ENCODE data around the gene MAP3K2.

Gene MAP3K2

GRCh38 chr2:127424598-127425520 lies 37.1 kb upstream of the MAP3K2 start:
- Mint-ChIP-seq H3K27me3 (peaks cover 2% of the 10 kb centered on the region), H3K9me3 (no peaks in the 10 kb centered on the region), H3K4me3 (no peak overlapping the region), H3K27ac (no peak overlapping the region), H3K4me1 (peaks cover 12% of the 10 kb centered on the region), H3K36me3 (no peaks in the 10 kb centered on the region)
- DNase-seq (ENCODE audit: low spot score in 2 of 2): no peak
- no peak for ATAC-seq (ENCODE audit: low read depth)

- peak overlapping the region; percentile 55 for H3K4me3 Mint-ChIP-seq
- ATAC-seq (ENCODE audit: low read depth): peak; percentile 35
- peaks cover 2% of the 10 kb centered on the region for H3K27me3 Mint-ChIP-seq
- no peak overlapping the region for H3K27ac Mint-ChIP-seq
- peaks cover 12% of the 10 kb centered on the region for H3K4me1 Mint-ChIP-seq
- no peaks in the 10 kb centered on the region for H3K9me3 Mint-ChIP-seq
- no peaks in the 10 kb centered on the region for H3K36me3 Mint-ChIP-seq
- no peak for DNase-seq (ENCODE audit: low spot score in 2 of 2)
These were observed 36.1 kb upstream of the MAP3K2 start for GRCh38 chr2:127423880-127424279.

GRCh38 chr2:127423478-127423843 lies 35.7 kb upstream of the MAP3K2 start:
- Mint-ChIP-seq H3K9me3 (no peaks in the 10 kb centered on the region), H3K27me3 (peaks cover 2% of the 10 kb centered on the region), H3K4me1 (peaks cover 12% of the 10 kb centered on the region), H3K27ac (no peak overlapping the region), H3K36me3 (no peaks in the 10 kb centered on the region), H3K4me3 (peak overlapping the region; percentile 55)
- DNase-seq (ENCODE audit: low spot score in 2 of 2): no peak
- ATAC-seq (ENCODE audit: low read depth): peak; percentile 50

- peaks cover 12% of the 10 kb centered on the region for H3K4me1 Mint-ChIP-seq
- ATAC-seq (ENCODE audit: low read depth) (peak; percentile 82), DNase-seq (ENCODE audit: low spot score in 2 of 2) (peak; percentile 31 to 52)
- no peak overlapping the region for H3K27ac Mint-ChIP-seq
- H3K36me3 Mint-ChIP-seq: no peaks in the 10 kb centered on the region
- H3K9me3 Mint-ChIP-seq: no peaks in the 10 kb centered on the region
- peak overlapping the region; percentile 77 for H3K4me3 Mint-ChIP-seq
- H3K27me3 Mint-ChIP-seq: peaks cover 2% of the 10 kb centered on the region
These were observed 35.0 kb upstream of the MAP3K2 start for GRCh38 chr2:127422559-127423477.

- DNase-seq (ENCODE audit: low spot score in 2 of 2): no peak
- Mint-ChIP-seq H3K9me3 (no peaks in the 10 kb centered on the region), H3K36me3 (no peaks in the 10 kb centered on the region), H3K27me3 (peaks cover 2% of the 10 kb centered on the region), H3K4me3 (peak overlapping the region; percentile 70), H3K27ac (no peak overlapping the region), H3K4me1 (peaks cover 15% of the 10 kb centered on the region)
- no peak for ATAC-seq (ENCODE audit: low read depth)
These were observed 34.2 kb upstream of the MAP3K2 start for GRCh38 chr2:127421871-127422558.

- DNase-seq (ENCODE audit: low spot score in 2 of 2) (no peak), ATAC-seq (ENCODE audit: low read depth) (no peak)
- Mint-ChIP-seq H3K9me3 (no peaks in the 10 kb centered on the region), H3K27me3 (peaks cover 2% of the 10 kb centered on the region), H3K4me3 (peak overlapping the region; percentile 18), H3K4me1 (peaks cover 22% of the 10 kb centered on the region), H3K36me3 (no peaks in the 10 kb centered on the region), H3K27ac (no peak overlapping the region)
These were observed 33.5 kb upstream of the MAP3K2 start for GRCh38 chr2:127421116-127421800.

GRCh38 chr2:127420039-127420864 lies 32.5 kb upstream of the MAP3K2 start:
- no peak overlapping the region for H3K27ac Mint-ChIP-seq
- no peaks in the 10 kb centered on the region for H3K36me3 Mint-ChIP-seq
- H3K4me1 Mint-ChIP-seq: peaks cover 27% of the 10 kb centered on the region
- DNase-seq (ENCODE audit: low spot score in 2 of 2): no peak
- H3K27me3 Mint-ChIP-seq: peaks cover 2% of the 10 kb centered on the region
- ATAC-seq (ENCODE audit: low read depth): no peak
- no peak overlapping the region for H3K4me3 Mint-ChIP-seq
- no peaks in the 10 kb centered on the region for H3K9me3 Mint-ChIP-seq

- DNase-seq (ENCODE audit: low spot score in 2 of 2): no peak
- Mint-ChIP-seq H3K9me3 (no peaks in the 10 kb centered on the region), H3K27me3 (peaks cover 2% of the 10 kb centered on the region), H3K4me3 (no peak overlapping the region), H3K4me1 (peaks cover 27% of the 10 kb centered on the region), H3K36me3 (no peaks in the 10 kb centered on the region), H3K27ac (no peak overlapping the region)
- no peak for ATAC-seq (ENCODE audit: low read depth)
These were observed 31.8 kb upstream of the MAP3K2 start for GRCh38 chr2:127419448-127420038.

- Mint-ChIP-seq H3K4me1 (peaks cover 27% of the 10 kb centered on the region), H3K4me3 (no peak overlapping the region), H3K36me3 (no peaks in the 10 kb centered on the region), H3K27ac (no peak overlapping the region), H3K9me3 (no peaks in the 10 kb centered on the region), H3K27me3 (peaks cover 2% of the 10 kb centered on the region)
- ATAC-seq (ENCODE audit: low read depth) (no peak), DNase-seq (ENCODE audit: low spot score in 2 of 2) (no peak)
These were observed 31.3 kb upstream of the MAP3K2 start for GRCh38 chr2:127419112-127419430.

- Mint-ChIP-seq H3K27me3 (peaks cover 2% of the 10 kb centered on the region), H3K4me3 (peak within 1 kb of the TSS; percentile 83), H3K36me3 (no peaks in the 10 kb centered on the region), H3K9me3 (no peaks in the 10 kb centered on the region), H3K27ac (no peak within 1 kb of the TSS), H3K4me1 (peaks cover 26% of the 10 kb centered on the region)
- no peak for DNase-seq (ENCODE audit: low spot score in 2 of 2)
- no peak for ATAC-seq (ENCODE audit: low read depth)
These were observed 30.7 kb upstream of the MAP3K2 start, which contains the start of gene PROC for GRCh38 chr2:127418300-127419111. TSS of gene PROC (plus strand) at chr2:127418427. CDS start at chr2:127419943, 1,516 bp downstream.

GRCh38 chr2:127417406-127417805 lies 29.6 kb upstream of the MAP3K2 start:
- Mint-ChIP-seq H3K4me1 (peaks cover 25% of the 10 kb centered on the region), H3K27ac (no peak overlapping the region), H3K9me3 (peaks cover 3% of the 10 kb centered on the region), H3K4me3 (peak overlapping the region; percentile 83), H3K27me3 (peaks cover under 1% of the 10 kb centered on the region), H3K36me3 (no peaks in the 10 kb centered on the region)
- no peak for ATAC-seq (ENCODE audit: low read depth)
- no peak for DNase-seq (ENCODE audit: low spot score in 2 of 2)

GRCh38 chr2:127416506-127417001 lies 28.8 kb upstream of the MAP3K2 start:
- no peaks in the 10 kb centered on the region for H3K27me3 Mint-ChIP-seq
- H3K36me3 Mint-ChIP-seq: no peaks in the 10 kb centered on the region
- peaks cover 3% of the 10 kb centered on the region for H3K9me3 Mint-ChIP-seq
- H3K27ac Mint-ChIP-seq: peak overlapping the region; percentile 80
- H3K4me1 Mint-ChIP-seq: peaks cover 27% of the 10 kb centered on the region
- DNase-seq (ENCODE audit: low spot score in 2 of 2) (no peak), ATAC-seq (ENCODE audit: low read depth) (no peak)
- peak overlapping the region; percentile 83 for H3K4me3 Mint-ChIP-seq
